Spleen (tissue), 7 donors: ENCODE results near the gene LRRC10B.

Source experiments
- POLR2A ChIP-seq, 3 donors: fragments of 450-650 bp; IDR thresholded peaks; one replicate each; pipeline ENCODE4 v1.5.1; 2017; ENCODE audit warnings: antibody characterized with exemption in 3 of 3, mild to moderate bottlenecking in 1 of 3
- TF ChIP-seq, protein P1 (sequence below), 11 experiments: fragments of 200-600 bp in 7 of 11; fragments of 450-650 bp in 4 of 11; sonication (generic) in 4 of 11; IDR thresholded peaks in 8 of 11; conservative IDR thresholded peaks in 3 of 11; 1 replicate in 7 of 11; 2 replicates in 4 of 11; pipeline versions ENCODE4 v1.4.0 to v1.8.0; 2016 to 2021; ENCODE audit warnings: antibody characterized with exemption in 11 of 11, inconsistent platforms in 4 of 11, mild to moderate bottlenecking in 1 of 11
- donor health status: DM: no; HTN: no; CAD: no; lungs with moderate emphysema.
- donor health status: DM: no; HTN: no; CAD: no.
- donor health status: DM: no; HTN: no; CAD: no.

GRCh38 chr11:61549662-61550568, 41.4 kb downstream of the LRRC10B start:
- TF ChIP-seq, protein P1, sequence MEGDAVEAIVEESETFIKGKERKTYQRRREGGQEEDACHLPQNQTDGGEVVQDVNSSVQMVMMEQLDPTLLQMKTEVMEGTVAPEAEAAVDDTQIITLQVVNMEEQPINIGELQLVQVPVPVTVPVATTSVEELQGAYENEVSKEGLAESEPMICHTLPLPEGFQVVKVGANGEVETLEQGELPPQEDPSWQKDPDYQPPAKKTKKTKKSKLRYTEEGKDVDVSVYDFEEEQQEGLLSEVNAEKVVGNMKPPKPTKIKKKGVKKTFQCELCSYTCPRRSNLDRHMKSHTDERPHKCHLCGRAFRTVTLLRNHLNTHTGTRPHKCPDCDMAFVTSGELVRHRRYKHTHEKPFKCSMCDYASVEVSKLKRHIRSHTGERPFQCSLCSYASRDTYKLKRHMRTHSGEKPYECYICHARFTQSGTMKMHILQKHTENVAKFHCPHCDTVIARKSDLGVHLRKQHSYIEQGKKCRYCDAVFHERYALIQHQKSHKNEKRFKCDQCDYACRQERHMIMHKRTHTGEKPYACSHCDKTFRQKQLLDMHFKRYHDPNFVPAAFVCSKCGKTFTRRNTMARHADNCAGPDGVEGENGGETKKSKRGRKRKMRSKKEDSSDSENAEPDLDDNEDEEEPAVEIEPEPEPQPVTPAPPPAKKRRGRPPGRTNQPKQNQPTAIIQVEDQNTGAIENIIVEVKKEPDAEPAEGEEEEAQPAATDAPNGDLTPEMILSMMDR (IDR thresholded peaks at IDR 0.05 in 8 of 11, conservative IDR thresholded peaks at IDR 0.05 in 3 of 11) = no peak
- TF ChIP-seq POLR2A (IDR thresholded peaks at IDR 0.05) = no peak
